ENCODE results near the gene MARK3. TPM values are rescaled to one million over a fixed set of nuclear protein-coding genes. Genes with fewer than 3 reads are reported as not detected.

The MARK3 gene
- polyA plus RNA-seq, 3 donors, result 29.3 to 163 (median 44.7) TPM

DNA sequence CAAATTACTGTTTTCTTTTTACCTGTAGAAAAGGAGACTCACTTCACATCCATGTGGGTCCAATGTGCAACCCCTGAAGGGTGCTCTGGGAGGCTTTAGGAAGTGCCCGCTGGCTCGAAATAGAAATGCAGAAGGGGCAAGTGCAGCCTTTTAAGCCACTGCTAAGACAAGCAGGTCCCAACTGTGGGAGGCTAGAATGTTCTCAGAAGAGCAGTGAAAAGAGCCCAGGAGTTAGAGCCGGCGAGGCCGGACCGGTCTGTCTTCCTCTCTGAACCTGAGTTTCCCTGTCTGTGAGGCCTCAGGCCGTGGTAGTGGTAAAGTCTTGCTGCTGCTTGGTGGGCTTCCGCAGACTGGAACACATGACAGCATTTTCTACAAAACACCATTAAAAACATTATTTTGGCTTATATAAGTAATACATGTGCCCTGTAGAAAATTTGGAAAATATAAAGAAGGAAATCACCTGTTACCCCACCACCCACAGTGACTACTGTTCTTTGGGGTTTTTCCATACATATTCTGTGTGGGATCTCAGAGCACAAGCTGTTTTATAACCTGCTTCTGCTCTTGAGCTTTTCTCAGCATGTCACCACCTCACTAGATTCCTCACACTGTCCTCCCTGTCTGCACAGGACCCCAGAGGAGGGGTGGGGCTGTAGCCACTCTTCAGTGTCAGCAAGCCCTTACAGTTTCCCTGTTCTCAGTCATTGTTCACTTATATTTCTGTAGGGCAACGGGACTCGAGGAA, 131.4 kb downstream of the MARK3 start:
- WGBS (ENCODE audit: insufficient coverage), result 66% methylated on average over 4 of the region's 10 CpGs
- Mint-ChIP-seq H3K27ac (no peak overlapping the region), H3K4me1 (peaks cover 8% of the 10 kb centered on the region), H3K27me3 (ENCODE audit: low read depth in 3 of 3) (peaks cover 17 to 25% (median 18%) of the 10 kb centered on the region in 3 donors), H3K9me3 (peaks cover 0 to 3% (median 0%) of the 10 kb centered on the region in 7 donors), H3K4me3 (no peak overlapping the region), H3K36me3 (peaks cover 4 to 12% of the 10 kb centered on the region in 2 donors)
- H3K9me3 ChIP-seq (replicated peaks in 1 of 2; ENCODE audit: control insufficient read depth in 1 of 2, insufficient read depth in 1 of 2, low read length in 2 of 2), result no peaks in the 10 kb centered on the region
- H3K79me2 ChIP-seq (ENCODE audit: insufficient read depth, low read length), result no peaks in the 10 kb centered on the region
- H3K4me2 ChIP-seq (replicated peaks; ENCODE audit: extremely low read depth, low read length, poor library complexity, severe bottlenecking), result no peak overlapping the region
- H3K36me3 ChIP-seq (replicated peaks in 1 of 2; ENCODE audit: control insufficient read depth in 1 of 2, insufficient read depth in 2 of 2, low read length in 2 of 2), result peaks cover 0 to 3% of the 10 kb centered on the region in 2 donors
- H3K4me3 ChIP-seq (replicated peaks in 1 of 3; ENCODE audit: low read depth in 2 of 3, low read length in 3 of 3), result no peak overlapping the region
- TF ChIP-seq, protein P1, sequence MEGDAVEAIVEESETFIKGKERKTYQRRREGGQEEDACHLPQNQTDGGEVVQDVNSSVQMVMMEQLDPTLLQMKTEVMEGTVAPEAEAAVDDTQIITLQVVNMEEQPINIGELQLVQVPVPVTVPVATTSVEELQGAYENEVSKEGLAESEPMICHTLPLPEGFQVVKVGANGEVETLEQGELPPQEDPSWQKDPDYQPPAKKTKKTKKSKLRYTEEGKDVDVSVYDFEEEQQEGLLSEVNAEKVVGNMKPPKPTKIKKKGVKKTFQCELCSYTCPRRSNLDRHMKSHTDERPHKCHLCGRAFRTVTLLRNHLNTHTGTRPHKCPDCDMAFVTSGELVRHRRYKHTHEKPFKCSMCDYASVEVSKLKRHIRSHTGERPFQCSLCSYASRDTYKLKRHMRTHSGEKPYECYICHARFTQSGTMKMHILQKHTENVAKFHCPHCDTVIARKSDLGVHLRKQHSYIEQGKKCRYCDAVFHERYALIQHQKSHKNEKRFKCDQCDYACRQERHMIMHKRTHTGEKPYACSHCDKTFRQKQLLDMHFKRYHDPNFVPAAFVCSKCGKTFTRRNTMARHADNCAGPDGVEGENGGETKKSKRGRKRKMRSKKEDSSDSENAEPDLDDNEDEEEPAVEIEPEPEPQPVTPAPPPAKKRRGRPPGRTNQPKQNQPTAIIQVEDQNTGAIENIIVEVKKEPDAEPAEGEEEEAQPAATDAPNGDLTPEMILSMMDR (IDR thresholded peaks at IDR 0.05), result no peak
- no peak overlapping the region for H2AFZ ChIP-seq (ENCODE audit: insufficient read depth, low read depth, low read length, poor library complexity, severe bottlenecking)
- peaks cover 14 to 23% of the 10 kb centered on the region in 2 donors for H3K4me1 ChIP-seq (ENCODE audit: control insufficient read depth in 1 of 2, insufficient read depth in 2 of 2, low read length in 2 of 2)
- H3K27me3 ChIP-seq (ENCODE audit: control insufficient read depth in 2 of 2, insufficient read depth in 2 of 2, low read length in 2 of 2), result peaks cover 2 to 15% of the 10 kb centered on the region in 2 donors
- no peak overlapping the region for H3K27ac ChIP-seq (ENCODE audit: low read depth in 1 of 2, low read length in 2 of 2)
- intact Hi-C loops (cut with micrococcal nuclease), result no loop called here
- peaks cover 46% of the 10 kb centered on the region for H4K20me1 ChIP-seq (ENCODE audit: insufficient read depth, low read length)
- no peak for DNase-seq
- H3K9ac ChIP-seq (ENCODE audit: insufficient read depth, low read length, poor library complexity, severe bottlenecking), result no peak overlapping the region

DNA sequence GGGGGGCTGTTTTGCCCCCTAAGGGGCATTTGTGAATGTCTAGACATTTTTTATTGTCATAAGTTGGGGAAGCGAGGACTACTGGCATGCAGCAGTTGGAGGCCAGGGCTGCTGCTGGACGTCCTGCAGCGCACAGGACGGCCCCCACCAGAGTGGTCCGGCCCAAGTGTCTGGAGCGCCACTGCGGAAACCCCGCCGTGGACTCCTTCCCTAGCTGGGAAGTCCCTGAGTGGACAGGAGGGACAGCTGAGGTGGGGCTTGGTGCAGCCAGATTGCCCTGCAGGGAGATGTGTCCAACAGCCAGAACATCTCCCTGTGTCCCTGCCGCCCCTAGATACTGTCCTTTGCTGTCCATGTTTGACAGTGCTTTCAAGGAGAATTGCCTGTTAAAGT, 132.0 kb downstream of the MARK3 start:
- H3K27me3 ChIP-seq (ENCODE audit: control insufficient read depth in 2 of 2, insufficient read depth in 2 of 2, low read length in 2 of 2), result peaks cover 4 to 16% of the 10 kb centered on the region in 2 donors
- no peaks in the 10 kb centered on the region for H3K79me2 ChIP-seq (ENCODE audit: insufficient read depth, low read length)
- H3K4me2 ChIP-seq (replicated peaks; ENCODE audit: extremely low read depth, low read length, poor library complexity, severe bottlenecking), result no peak overlapping the region
- H3K36me3 ChIP-seq (replicated peaks in 1 of 2; ENCODE audit: control insufficient read depth in 1 of 2, insufficient read depth in 2 of 2, low read length in 2 of 2), result no peaks in the 10 kb centered on the region
- peaks cover 46% of the 10 kb centered on the region for H4K20me1 ChIP-seq (ENCODE audit: insufficient read depth, low read length)
- intact Hi-C loops (cut with micrococcal nuclease), result no loop called here
- Mint-ChIP-seq H3K27me3 (ENCODE audit: low read depth in 3 of 3) (peaks cover 18 to 31% (median 18%) of the 10 kb centered on the region in 3 donors), H3K4me1 (peaks cover 9% of the 10 kb centered on the region), H3K9me3 (peaks cover 0 to 3% (median 0%) of the 10 kb centered on the region in 7 donors), H3K27ac (no peak overlapping the region), H3K36me3 (peaks cover 4 to 8% of the 10 kb centered on the region in 2 donors), H3K4me3 (no peak overlapping the region)
- H3K27ac ChIP-seq (ENCODE audit: low read depth in 1 of 2, low read length in 2 of 2), result no peak overlapping the region
- no peak for DNase-seq
- no peak overlapping the region for H2AFZ ChIP-seq (ENCODE audit: insufficient read depth, low read depth, low read length, poor library complexity, severe bottlenecking)
- H3K9me3 ChIP-seq (replicated peaks in 1 of 2; ENCODE audit: control insufficient read depth in 1 of 2, insufficient read depth in 1 of 2, low read length in 2 of 2), result no peaks in the 10 kb centered on the region
- 92% methylated on average over 10 of the region's 10 CpGs for WGBS (ENCODE audit: insufficient coverage)
- TF ChIP-seq, protein P1 (IDR thresholded peaks at IDR 0.05), result no peak
- peaks cover 14 to 29% of the 10 kb centered on the region in 2 donors for H3K4me1 ChIP-seq (ENCODE audit: control insufficient read depth in 1 of 2, insufficient read depth in 2 of 2, low read length in 2 of 2)
- no peak overlapping the region for H3K4me3 ChIP-seq (replicated peaks in 1 of 3; ENCODE audit: low read depth in 2 of 3, low read length in 3 of 3)
- H3K9ac ChIP-seq (ENCODE audit: insufficient read depth, low read length, poor library complexity, severe bottlenecking), result no peak overlapping the region

Measured in CD14-positive monocyte (primary cell).